ENCODE results near the gene SEC63.

- TF ChIP-seq CTCF (IDR thresholded peaks at IDR 0.05) (no peak), POLR2A (IDR thresholded peaks at IDR 0.05) (peak in 2 of 4 donors; percentile 68 to 89)
These were observed at the start of gene SEC63 for GRCh38 chr6:107957909-107958688.

All from stomach (tissue), 4 donors.